H9 (cell line): ENCODE data around the gene RILPL1. TPM values are rescaled to one million over a fixed set of nuclear protein-coding genes. Genes with fewer than 3 reads are reported as not detected.

Experiments used
- DNase-seq: peaks from one replicate; pipeline ENCODE4 v3.0.0-alpha.2; 2017
- H2AFZ ChIP-seq: one replicate; pipeline ENCODE4 v1.6.1; 2013; ENCODE audit warnings: mild to moderate bottlenecking, low read length, control low read depth, moderate library complexity
- H2AK5ac ChIP-seq: 2 replicates; pipeline ENCODE4 v1.6.1; 2013; ENCODE audit warnings: low read length, control low read depth, mixed read lengths; ENCODE audit not compliant: insufficient read length
- H2BK120ac ChIP-seq: one replicate; pipeline ENCODE4 v1.6.1; 2013; ENCODE audit warnings: low read depth, mild to moderate bottlenecking, low read length, control low read depth, inconsistent platforms; ENCODE audit not compliant: poor library complexity, severe bottlenecking
- H2BK12ac ChIP-seq: 2 replicates; pipeline ENCODE4 v1.6.1; 2013; ENCODE audit warnings: low read length, control low read depth, mixed read lengths, low read depth; ENCODE audit not compliant: insufficient read length
- H2BK15ac ChIP-seq: 2 replicates; pipeline ENCODE4 v1.6.1; 2013; ENCODE audit warnings: low read depth, low read length, control low read depth
- H2BK20ac ChIP-seq: one replicate; pipeline ENCODE4 v1.6.1; 2013; ENCODE audit warnings: low read depth, mild to moderate bottlenecking, low read length, control low read depth, inconsistent platforms; ENCODE audit not compliant: poor library complexity, severe bottlenecking
- H2BK5ac ChIP-seq: 2 replicates; pipeline ENCODE4 v1.6.1; 2013; ENCODE audit warnings: low read length, control low read depth, mixed read lengths; ENCODE audit not compliant: insufficient read length
- H3K14ac ChIP-seq: 2 replicates; pipeline ENCODE4 v1.6.1; 2013; ENCODE audit warnings: low read length, control low read depth; ENCODE audit not compliant: insufficient read depth
- H3K18ac ChIP-seq: 2 replicates; pipeline ENCODE4 v1.6.1; 2013; ENCODE audit warnings: low read depth, mild to moderate bottlenecking, mixed read lengths, low read length, control low read depth; ENCODE audit not compliant: insufficient read length
- H3K23ac ChIP-seq: 2 replicates; pipeline ENCODE4 v1.6.1; 2013; ENCODE audit warnings: low read length, control low read depth, mixed read lengths, low read depth; ENCODE audit not compliant: insufficient read length
- H3K23me2 ChIP-seq: 2 replicates; pipeline ENCODE4 v1.6.1; 2013; ENCODE audit warnings: low read depth, mild to moderate bottlenecking, mixed read lengths, low read length, control low read depth; ENCODE audit not compliant: insufficient read length, poor library complexity, severe bottlenecking
- H3K27ac ChIP-seq: 2 replicates; pipeline ENCODE4 v1.5.1; 2013; ENCODE audit warnings: low read length, control low read depth, mixed read lengths, low read depth; ENCODE audit not compliant: insufficient read length
- H3K27me3 ChIP-seq: 2 replicates; pipeline ENCODE4 v1.6.1; 2013; ENCODE audit warnings: low read length, control low read depth, inconsistent platforms; ENCODE audit not compliant: insufficient read depth
- H3K4ac ChIP-seq: 2 replicates; pipeline ENCODE4 v1.6.1; 2013; ENCODE audit warnings: low read depth, mild to moderate bottlenecking, control low read depth, inconsistent platforms, low read length, moderate library complexity
- H3K4me1 ChIP-seq: 2 replicates; pipeline ENCODE4 v1.6.1; 2013; ENCODE audit warnings: low read length, control low read depth, inconsistent platforms; ENCODE audit not compliant: insufficient read depth
- H3K4me2 ChIP-seq: 2 replicates; pipeline ENCODE4 v1.6.1; 2013; ENCODE audit warnings: low read length, control low read depth, mixed read lengths; ENCODE audit not compliant: insufficient read length, insufficient read depth
- H3K56ac ChIP-seq: 2 replicates; pipeline ENCODE4 v1.6.1; 2013; ENCODE audit warnings: low read depth, mild to moderate bottlenecking, mixed read lengths, low read length, control low read depth; ENCODE audit not compliant: insufficient read length
- H3K79me1 ChIP-seq: 2 replicates; pipeline ENCODE4 v1.6.1; 2013; ENCODE audit warnings: low read depth, mild to moderate bottlenecking, moderate library complexity, low read length, control low read depth, inconsistent platforms; ENCODE audit not compliant: insufficient read depth, poor library complexity, severe bottlenecking
- H3K79me2 ChIP-seq: 2 replicates; pipeline ENCODE4 v1.6.1; 2013; ENCODE audit warnings: low read length, control low read depth, inconsistent platforms; ENCODE audit not compliant: insufficient read depth
- H3K9ac ChIP-seq: 2 replicates; pipeline ENCODE4 v1.6.1; 2013; ENCODE audit warnings: low read length, control low read depth, mixed read lengths; ENCODE audit not compliant: insufficient read length; ENCODE audit errors: extremely low read depth
- H3K9me3 ChIP-seq: one replicate; pipeline ENCODE4 v1.6.1; 2013; ENCODE audit warnings: low read depth, low read length, inconsistent platforms; ENCODE audit not compliant: control insufficient read depth
- H3T11ph ChIP-seq: one replicate; pipeline ENCODE4 v1.6.1; 2013; ENCODE audit warnings: mild to moderate bottlenecking, low read length, control low read depth, inconsistent platforms
- H4K20me1 ChIP-seq: one replicate; pipeline ENCODE4 v1.6.1; 2013; ENCODE audit not compliant: control insufficient read depth, insufficient read length, insufficient read depth
- H4K5ac ChIP-seq: 2 replicates; pipeline ENCODE4 v1.6.1; 2013; ENCODE audit warnings: low read depth, mild to moderate bottlenecking, mixed read lengths, low read length, control low read depth; ENCODE audit not compliant: insufficient read length
- H4K8ac ChIP-seq: replicated peaks from 2 replicates; pipeline ENCODE4 v1.6.1; 2013; ENCODE audit warnings: low read length, control low read depth, mixed read lengths, low read depth; ENCODE audit not compliant: insufficient read length
- H4K91ac ChIP-seq: 2 replicates; pipeline ENCODE4 v1.6.1; 2013; ENCODE audit warnings: low read depth, mild to moderate bottlenecking, moderate library complexity, mixed read lengths, low read length, control low read depth; ENCODE audit not compliant: insufficient read length
- H3K27ac Mint-ChIP-seq, 3 experiments: 2 replicates in 2 of 3; 3 replicates in 1 of 3; pipeline ENCODE4 v1.8.0; 2020 to 2021; ENCODE audit warnings: mixed read lengths in 3 of 3, mild to moderate bottlenecking in 1 of 3, moderate library complexity in 1 of 3
- H3K27me3 Mint-ChIP-seq: 2 replicates; pipeline ENCODE4 v1.8.0; 2021; ENCODE audit warnings: low read depth, mild to moderate bottlenecking, moderate library complexity, mixed read lengths
- H3K36me3 Mint-ChIP-seq, 3 experiments: 2 replicates in 2 of 3; 3 replicates in 1 of 3; pipeline ENCODE4 v1.8.0; 2020 to 2021; ENCODE audit warnings: low read depth in 3 of 3, mixed read lengths in 3 of 3; ENCODE audit not compliant: insufficient read depth in 1 of 3
- H3K4me1 Mint-ChIP-seq, 2 experiments: 2 replicates each; pipeline ENCODE4 v1.8.0; 2020; ENCODE audit warnings: mixed read lengths in 2 of 2
- H3K4me3 Mint-ChIP-seq, 2 experiments: 2 replicates in 1 of 2; 3 replicates in 1 of 2; pipeline ENCODE4 v1.8.0; 2020 to 2021; ENCODE audit warnings: mild to moderate bottlenecking in 2 of 2, mixed read lengths in 2 of 2, moderate library complexity in 1 of 2
- H3K9me3 Mint-ChIP-seq, 2 experiments: 2 replicates in 1 of 2; 3 replicates in 1 of 2; pipeline ENCODE4 v1.8.0; 2020; ENCODE audit warnings: mild to moderate bottlenecking in 2 of 2, mixed read lengths in 2 of 2, moderate library complexity in 1 of 2
- CTCF ChIP-seq: fragments of 200-600 bp; sonication (generic); conservative IDR thresholded peaks from 3 replicates; pipeline ENCODE4 v1.8.0; 2021; ENCODE audit warnings: antibody characterized with exemption, mild to moderate bottlenecking
- WGBS: extraction: QIAGEN DNeasy Blood & Tissue Kit; methylation state at CpG from one replicate; pipeline ENCODE4 v1.1.7; 2013; ENCODE audit warnings: missing lambda C conversion rate, low lambda C conversion rate, mixed read lengths; ENCODE audit not compliant: insufficient read length; ENCODE audit errors: extremely low coverage; 5-methylcytosine and 5-hydroxymethylcytosine counted together
- total RNA-seq: library from RNA; stranded (reverse); gene quantifications from 2 replicates; pipeline ENCODE4 v1.2.1, GENCODE V29; 2021

Gene RILPL1
- total RNA-seq, 1 experiment from 2014 or later: 8.1 TPM

GRCh38 chr12:123572391-123572790 lies 38.9 kb upstream of the RILPL1 start:
- Histone ChIP-seq H3K4me1 (no peaks in the 10 kb centered on the region; the same call in 1 of the 2 replicates), H3K27ac (no peak overlapping the region), H3K14ac (no peak overlapping the region), H2BK15ac (no peak overlapping the region), H3K4me2 (no peak overlapping the region), H3K56ac (no peak overlapping the region), H3K4ac (no peak overlapping the region), H2BK20ac (no peak overlapping the region), H4K5ac (no peak overlapping the region), H2AFZ (no peak overlapping the region), H3K23ac (no peak overlapping the region), H3K9me3 (no peaks in the 10 kb centered on the region), H3K79me1 (no peaks in the 10 kb centered on the region), H4K8ac (no peak overlapping the region), H3K27me3 (no peaks in the 10 kb centered on the region), H4K91ac (no peak overlapping the region), H3K9ac (no peak overlapping the region), H2BK12ac (no peak overlapping the region), H3K23me2 (no peaks in the 10 kb centered on the region), H3T11ph (no peak overlapping the region), H4K20me1 (no peaks in the 10 kb centered on the region), H3K79me2 (no peaks in the 10 kb centered on the region), H2BK5ac (no peak overlapping the region), H2AK5ac (no peak overlapping the region), H3K18ac (no peak overlapping the region), H2BK120ac (no peak overlapping the region)
- no peak for TF ChIP-seq CTCF
- Mint-ChIP-seq H3K27me3 (peaks cover 4% of the 10 kb centered on the region; the same call in 1 of the 2 replicates), H3K27ac (no peak overlapping the region), H3K36me3 (peaks cover 0 to 4% (median 4%) of the 10 kb centered on the region in 3 experiments; a peak in 3 of 7 replicates), H3K4me3 (no peak overlapping the region), H3K9me3 (peaks cover 0 to 2% of the 10 kb centered on the region in 2 experiments; a peak in 2 of 5 replicates), H3K4me1 (peaks cover 7 to 11% of the 10 kb centered on the region in 2 experiments)
- WGBS: no CpG with 5 or more reads among the region's 2 CpGs
- no peak for DNase-seq
